Measurements from ENCODE around the gene ZFP62.
"Not testable (repeated sequence)": the region's sequence is repeated elsewhere in the genome, so short reads cannot be mapped to it uniquely, and the experiment has no call there.

The ZFP62 gene

DNA sequence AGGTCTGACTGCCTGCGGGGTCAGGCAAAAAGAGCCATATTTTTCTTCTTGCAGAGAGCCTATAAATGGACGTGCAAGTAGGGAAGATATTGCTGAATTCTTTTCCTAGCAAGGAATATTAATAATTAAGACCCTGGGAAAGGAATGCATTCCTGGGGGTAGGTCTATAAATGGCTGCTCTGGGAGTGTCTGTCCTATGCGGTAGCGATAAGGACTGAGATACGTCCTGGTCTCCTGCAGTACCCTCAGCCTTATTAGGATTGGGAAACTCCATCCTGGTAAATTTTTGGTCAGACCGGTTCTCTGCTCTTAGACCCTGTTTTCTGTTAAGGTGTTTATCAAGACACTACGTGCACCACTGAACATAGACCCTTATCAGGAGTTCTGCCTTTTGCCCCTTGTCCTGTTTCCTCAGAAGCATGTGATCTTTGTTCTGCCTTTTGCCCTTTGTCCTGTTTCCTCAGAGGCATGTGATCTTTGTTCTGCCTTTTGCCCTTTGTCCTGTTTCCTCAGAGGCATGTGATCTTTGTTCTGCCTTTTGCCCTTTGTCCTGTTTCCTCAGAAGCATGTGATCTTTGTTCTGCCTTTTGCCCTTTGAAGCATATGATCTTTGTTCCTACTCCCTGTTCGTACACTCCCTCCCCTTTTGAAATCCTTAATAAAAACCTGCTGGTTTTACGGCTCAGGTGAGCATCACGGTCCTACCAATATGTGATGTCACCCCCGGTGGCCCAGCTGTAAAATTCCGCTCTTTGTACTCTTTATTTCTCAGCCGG is 32.1 kb downstream of the ZFP62 start:
- DNase-seq = not testable (repeated sequence)

DNA sequence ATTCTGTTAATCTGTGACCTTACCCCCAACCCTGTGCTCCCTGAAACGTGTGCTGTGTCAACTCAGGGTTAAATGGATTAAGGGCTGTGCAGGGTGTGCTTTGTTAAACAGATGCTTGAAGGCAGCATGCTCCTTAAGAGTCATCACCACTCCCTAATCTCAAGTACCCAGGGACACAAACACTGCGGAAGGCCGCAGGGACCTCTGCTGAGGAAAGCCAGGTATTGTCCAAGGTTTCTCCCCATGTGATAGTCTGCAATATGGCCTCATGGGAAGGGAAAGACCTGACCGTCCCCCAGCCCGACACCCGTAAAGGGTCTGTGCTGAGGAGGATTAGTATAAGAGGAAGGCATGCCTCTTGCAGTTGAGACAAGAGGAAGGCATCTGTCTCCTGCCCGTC is 33.7 kb downstream of the ZFP62 start:
- DNase-seq = not testable (repeated sequence)

DNA sequence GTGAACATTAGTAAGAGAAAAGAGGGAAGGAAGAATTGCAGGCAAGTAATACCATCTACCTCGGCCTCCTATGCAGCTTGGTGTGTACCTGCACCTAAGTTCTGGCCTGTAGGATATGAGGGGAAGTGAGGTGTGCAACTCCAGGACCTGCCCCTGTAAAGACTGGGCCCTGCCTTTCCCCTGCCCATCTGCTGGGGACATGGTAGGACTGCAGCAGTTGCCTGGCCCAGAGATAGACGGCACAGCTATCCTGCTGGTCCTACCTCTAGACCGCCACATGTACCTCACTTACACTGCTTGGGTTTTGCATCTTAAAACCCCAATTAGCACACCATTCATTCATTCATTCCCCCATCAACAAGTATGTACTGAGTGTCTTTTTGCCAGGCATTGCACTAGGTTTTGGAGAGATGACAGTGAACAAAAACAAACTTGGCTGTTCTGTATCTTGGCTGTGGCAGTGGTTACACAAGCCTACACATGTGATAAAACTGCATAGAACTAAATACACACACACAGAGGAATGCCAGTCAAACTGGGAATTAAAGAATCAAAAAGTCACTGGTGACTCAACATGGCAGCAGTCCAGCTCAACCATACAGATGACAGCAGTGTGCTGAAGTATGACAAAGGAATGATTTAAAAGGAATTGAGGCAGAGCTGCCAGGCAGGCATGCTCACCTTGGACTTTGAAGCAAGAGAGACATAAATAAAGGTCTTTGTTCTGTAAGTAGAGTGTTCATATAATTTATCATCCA is 35.1 kb downstream of the ZFP62 start:
- no peak for DNase-seq

DNA sequence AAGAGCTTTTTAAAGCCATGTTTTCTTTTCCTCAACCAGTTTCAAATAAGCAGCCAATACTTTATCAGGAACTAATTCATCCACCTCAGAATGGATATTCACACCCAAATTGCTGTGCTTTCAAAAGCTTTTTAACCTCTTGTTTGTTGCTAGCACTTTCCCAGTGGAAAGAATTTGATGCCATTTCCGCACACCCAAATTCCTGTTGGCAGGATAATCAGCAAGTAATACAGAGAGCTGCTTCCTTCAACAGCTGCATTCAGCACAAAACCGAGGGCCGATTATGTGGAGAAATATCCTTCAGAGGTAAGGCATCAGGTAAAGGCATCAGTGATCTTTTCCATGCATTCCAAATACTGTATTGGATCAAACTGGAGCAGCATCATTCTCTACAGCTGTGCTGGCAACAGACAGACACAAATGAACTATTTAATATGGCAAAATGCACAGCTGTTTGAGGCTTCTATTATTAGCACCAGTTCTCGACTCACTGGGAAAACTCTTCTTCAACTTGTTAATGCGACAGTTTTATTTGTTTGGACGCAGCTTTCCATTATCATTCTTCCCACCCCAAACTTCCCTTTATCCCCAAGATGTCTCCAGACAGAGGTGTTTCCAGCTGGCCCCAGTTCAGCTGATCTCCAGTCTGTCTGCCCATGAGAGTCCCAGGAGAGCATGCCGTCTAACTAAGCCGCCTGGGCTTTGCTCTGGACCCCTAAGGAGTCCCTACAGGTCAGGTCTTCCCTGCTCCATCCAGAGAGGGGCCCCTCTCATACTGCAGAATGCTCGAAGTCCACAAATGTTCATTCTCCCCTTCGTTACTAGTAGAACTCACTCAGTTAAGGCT is 36.2 kb downstream of the ZFP62 start:
- DNase-seq = no peak

DNA sequence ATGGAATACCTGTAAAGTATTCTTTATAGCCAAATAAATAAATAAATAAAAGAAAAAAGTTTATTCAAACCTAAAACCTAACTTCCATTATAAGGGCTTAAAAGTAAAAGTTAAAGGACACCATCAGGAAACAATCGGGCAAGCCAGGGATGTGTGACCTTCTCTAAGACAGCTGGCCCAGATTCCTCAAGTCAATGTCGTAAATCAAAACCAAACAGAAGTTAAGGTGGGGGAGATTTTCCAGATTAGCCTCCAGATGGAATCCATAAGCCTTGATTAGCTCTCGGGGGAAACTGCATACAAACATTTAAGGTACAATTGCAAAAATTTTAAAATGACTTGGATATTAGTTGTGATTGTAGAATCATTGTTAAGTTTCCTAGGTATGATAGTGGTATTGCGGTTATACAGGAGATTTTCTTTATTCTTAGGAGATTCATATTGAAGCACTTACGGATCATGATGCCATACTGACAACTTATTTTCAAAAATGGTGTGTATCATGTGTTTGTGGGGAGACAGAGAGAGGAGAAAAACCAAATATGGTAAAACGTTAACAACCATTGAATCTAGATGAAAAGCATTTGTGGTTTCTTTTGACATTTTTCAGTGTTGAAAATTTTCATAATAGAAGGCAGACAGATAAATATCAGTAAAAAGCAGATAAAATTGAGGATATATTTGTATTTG is 37.0 kb downstream of the ZFP62 start:
- no peak for DNase-seq

DNA sequence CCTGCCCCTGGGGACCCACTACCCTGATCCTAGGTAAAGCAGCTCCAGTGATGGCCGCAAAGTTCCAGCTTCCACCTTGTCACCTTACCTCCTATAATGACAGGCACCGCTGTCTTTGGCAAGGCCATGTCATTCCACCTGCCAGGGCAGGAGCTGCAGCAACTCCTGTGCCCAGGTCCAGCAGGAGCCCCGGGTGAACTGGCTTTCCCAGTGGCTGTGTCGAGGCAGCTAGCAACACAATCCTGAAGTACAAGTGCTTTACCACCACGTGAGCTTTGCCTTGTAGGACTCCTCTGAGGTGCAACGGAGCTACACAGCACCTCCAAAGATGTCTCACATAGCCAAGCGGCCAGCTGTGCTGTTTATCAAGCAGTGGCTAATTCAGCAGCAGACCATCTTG is 37.7 kb downstream of the ZFP62 start:
- DNase-seq = no peak

DNA sequence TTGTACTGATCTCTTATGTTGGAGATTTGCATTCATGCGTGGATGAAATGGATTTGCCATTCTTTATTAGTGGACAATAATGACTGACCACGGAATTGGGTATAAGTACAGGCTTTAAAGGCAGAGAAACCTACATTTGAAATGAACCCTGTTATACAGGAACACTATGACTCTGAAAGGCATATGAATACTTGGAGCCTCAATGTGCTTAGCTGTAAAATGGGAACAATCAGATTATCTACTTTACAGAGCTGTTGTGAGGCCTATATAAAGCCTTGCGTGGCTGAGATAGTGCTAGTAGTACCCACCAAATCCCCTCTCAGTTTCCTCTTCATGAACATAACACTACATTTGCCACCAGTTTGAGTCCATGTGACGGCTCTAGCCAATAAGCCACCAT is 39.5 kb downstream of the ZFP62 start:
- DNase-seq = no peak

DNA sequence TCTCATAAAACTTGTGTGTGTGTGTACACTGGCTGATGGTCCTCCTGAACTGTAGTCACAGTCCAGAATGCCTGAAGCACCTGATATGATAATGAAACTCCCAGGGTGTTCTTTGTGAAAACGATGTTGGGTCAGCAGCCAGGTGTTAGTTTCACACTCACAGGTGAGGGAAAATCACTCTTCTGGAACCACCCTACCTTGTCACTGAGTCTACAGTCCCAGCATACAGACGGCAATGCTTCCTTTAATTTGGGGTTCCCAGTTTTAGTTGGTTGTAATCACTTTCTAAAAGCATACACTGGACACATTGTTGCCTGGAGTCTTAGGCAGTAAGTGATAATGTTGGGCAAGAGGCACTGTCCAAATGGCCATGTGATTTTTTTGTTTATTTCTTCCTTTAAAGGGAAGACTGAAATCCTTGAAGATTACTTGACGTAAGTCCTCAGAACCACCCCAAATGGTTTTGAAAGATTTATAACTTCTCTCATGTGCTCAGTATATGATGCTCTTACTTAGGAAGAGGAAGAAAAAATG is 40.2 kb downstream of the ZFP62 start:
- DNase-seq = no peak

DNA sequence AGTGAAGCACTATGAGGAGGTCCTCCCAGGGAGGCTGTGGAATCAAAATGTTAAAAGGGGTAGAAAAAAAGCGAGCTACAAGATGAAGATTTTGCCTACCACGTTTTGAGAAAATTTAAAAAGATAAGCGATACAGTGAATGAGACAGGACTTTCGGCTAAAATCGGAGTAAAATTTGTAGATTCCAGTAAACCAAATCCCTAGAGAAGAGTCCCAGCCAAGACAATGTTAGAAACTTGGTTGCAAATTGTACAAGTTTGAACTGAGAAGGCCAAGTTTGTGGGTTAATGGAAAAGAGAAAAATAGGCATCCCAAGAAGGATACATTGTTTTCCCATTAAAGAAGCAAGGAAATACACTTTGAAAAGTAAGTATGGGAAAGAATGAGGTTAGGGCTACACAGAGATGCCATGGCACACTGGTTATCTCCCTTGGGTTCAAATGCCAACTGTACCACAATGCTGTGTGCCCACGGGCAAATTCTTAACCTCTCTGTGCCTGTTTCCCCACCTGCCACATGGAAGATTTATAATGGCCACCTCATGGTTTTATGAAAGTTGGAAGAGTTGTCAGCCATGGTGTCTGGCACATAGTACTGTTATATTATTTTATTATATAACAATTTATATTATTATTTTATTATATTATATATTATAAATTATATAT is 42.3 kb downstream of the ZFP62 start:
- no peak for DNase-seq

DNA sequence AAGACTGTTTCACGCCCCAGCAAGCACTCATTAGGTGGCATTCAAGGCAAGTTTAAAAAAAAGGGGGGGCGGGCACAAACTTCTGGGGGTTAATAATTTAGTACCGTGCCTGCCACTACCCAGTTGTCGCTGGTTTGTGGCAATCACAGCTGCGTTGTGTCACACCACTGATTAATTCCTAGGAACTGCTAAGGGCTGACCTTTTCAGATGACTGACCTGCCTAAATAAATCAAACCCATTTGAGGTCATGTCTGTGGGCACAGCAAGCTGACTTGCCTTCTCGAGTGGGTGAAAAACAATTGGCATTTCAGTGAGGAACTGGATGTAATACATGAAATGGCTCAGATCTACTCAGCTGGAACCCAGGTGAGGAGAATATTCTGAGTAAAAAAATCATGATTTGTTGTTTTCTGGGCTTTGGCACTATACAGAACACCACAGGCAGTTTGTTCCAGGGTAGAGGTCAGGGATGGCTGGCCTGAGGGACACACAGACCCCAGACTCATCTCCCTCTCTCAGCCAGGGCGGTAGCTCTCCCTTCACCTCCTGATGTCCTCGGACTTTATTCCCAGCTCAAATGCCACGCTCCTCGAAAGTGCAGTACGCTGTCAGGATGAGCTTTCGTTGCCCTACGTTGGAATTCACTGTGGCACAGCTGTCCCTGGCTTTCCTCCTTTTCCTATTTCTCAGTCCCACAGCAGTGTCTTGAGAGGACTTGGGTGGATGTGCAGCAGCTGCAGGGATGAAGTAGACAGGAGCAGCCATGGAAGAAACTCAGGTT is 43.0 kb downstream of the ZFP62 start:
- no peak for DNase-seq

DNA sequence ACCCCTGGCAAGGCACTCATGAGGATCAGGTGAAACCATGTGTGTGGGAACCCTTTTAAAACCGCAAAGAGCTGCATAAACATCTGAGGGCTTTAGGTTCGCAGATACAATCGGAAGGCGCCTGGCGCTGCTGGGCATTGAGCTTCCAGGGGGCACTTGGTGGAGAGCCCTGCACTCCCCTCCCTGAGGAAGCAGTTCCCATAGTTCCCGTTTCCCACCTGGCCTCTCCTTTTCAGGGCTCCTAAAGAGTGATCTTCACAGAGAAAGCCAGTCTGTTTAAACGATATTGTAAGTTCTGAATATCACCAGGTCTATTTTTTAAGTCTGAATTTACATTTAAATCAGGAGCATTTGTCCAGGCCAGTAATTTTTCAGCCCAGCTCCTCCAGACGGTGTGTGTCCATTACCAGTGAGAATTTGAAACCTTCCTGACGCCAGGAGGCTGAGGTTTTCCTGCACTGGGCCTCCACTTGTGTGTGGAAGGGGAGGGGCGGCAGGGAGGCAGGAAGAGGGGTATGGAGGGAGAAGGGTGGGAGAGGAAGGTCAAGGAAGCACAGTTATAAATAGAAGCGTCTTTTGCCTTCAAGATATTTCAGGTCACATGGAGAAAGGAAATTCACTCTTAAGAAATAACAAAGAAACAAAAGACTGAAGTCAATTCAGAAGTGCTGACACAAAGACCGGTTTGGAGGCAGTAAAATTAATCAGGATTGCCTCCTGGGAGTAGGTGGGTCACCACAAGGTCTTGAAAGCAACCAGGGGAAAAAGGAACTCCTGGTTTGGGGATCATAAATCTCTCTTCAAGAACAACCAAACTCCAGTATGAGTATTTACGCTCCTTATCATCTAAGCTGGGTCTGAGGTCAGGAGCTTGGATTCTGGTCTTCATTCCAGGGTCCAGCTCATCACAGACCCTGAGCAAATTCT is 44.2 kb downstream of the ZFP62 start:
- peak; percentile 43 for DNase-seq

DNA sequence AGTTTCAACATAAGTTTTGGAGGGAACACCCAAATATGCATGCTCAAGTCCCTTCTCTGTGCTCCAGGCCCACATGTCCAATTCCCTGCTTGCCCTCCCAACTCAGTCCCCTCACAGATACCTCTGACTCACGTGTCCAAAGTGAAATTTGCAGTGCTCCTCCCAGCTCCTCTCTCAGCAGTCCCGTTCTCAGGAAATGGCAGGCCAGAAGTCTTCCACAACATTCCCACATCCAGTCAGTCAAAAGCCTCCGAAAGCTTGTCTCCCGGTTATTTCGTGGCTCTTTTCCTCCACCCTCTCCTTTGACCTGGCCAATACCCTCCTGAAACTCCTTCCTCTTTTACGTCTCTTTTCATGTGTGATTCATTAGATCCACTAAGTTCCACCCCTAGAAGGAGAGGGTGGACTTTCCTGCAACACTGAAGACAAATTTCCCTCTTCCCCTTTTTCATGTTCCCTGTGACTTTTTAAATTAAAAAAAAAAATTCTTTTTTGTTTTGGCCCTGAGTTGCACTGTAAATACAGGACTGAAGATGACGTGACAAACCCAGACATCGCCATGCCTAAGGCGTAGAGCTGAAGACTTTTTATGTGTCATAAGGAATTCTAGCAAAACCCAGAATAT is 45.7 kb downstream of the ZFP62 start:
- DNase-seq = no peak

DNA sequence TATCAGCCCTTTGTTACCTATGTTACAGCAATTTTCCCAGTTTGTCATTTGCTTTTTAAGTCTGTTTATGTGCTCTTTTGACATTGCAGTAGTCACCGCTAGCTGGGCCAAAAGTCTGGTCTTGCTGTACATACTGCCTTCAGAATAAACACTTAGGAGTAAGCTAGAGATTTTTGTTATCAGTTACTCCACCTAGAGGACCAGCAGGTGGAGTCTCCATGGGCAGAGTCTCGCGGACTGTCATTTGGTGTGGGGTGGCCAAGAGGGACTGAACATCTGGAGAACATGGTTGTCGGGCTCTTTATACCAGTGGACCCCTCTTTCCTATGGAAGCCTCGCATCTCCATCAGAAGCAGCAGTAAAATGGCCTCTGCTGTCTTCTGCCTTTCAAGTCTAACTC is 47.7 kb downstream of the ZFP62 start:
- no peak for DNase-seq

DNA sequence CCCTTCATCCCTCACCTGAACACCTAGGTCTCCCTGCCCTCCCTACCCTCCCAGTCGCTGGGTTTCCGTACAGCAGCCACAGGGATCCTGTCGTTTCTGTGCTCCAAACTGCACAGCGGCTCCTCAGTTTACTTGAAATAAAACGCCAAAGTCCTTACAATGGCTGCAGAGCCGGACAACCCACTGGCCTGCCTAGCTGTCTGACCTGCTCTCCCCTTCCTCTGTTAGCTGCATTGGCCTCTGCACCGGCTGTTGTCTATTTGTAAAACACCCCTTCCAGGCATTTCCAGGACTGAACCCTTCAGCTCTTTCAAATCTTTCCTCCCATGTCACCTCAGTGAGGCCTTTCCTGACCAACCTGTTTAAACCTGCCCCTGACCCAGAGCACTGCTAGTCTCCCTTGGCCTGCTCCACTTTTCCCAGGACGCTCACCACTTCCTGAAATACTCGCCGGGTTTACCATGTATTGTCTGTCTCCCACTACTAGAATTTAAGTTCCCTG is 49.4 kb downstream of the ZFP62 start:
- DNase-seq = no peak

DNA sequence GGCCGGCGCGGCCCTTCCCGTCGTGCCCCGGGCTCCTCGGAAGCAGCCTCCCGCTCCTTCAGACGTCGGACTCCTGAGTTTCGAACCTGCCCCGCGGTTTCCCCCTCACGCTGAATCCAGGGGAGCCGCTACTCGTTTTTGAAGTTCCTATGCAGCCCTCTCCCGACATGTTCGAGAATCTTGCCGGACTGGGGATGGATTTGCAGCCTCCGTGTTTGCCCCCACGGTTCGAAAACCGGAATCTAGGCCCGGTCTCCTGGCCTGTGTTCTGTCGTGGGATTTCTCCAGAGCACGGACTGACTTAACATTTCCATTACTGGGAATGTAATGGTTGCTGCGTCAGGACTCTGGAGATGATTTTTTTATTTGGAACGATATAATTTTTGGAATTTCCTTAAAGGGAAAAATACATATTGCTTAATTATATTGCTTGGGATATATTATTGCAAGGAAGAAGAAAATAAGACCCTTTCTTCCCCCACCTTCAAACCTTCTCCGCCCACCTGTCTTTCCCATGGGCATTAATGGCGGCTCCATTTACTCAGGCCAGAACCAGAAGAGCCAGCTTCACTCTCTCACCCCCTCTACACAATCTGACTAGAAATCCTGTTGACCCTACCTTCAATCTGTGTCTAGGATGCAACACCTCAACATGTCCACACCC is 50.0 kb downstream of the ZFP62 start:
- DNase-seq = peak; percentile 48

DNA sequence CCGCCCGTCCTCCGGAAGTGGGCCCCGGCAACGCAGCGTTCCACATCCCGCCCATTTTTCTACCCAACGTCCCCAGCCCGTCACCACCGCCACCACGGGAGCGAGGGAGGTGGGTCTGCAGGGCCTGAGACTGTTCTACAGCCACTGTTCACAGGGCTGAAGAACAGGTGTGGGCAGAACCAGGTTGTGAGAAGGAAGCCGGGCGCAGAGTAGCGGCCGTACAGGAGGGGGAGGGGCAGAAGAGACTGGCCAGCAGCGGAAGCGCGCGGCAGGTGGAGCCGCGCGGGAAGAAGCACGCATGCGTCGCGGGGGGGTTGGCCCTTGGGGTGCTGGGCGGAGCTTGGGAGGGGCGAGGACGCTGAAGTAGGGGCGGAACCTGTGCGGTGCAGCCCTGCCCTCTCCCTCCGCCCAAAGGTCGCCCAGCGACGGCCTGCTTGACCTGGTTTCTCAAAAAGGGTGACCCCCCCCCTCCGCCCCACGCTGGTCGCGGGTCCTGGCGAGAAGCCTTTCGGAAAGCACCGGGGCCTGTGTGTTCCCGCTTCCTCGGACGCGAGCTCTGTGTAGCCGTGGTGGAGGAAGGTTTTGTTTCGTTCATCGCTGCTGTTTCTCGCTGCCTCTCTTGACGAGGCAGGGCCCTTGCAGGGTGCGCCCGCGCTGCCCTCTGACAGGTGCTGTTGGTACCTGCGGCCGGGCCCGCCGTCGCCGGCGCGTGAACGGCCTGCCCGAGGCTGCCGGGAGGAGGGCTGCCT is 50.7 kb downstream of the ZFP62 start:
- DNase-seq = peak; percentile 92

DNA sequence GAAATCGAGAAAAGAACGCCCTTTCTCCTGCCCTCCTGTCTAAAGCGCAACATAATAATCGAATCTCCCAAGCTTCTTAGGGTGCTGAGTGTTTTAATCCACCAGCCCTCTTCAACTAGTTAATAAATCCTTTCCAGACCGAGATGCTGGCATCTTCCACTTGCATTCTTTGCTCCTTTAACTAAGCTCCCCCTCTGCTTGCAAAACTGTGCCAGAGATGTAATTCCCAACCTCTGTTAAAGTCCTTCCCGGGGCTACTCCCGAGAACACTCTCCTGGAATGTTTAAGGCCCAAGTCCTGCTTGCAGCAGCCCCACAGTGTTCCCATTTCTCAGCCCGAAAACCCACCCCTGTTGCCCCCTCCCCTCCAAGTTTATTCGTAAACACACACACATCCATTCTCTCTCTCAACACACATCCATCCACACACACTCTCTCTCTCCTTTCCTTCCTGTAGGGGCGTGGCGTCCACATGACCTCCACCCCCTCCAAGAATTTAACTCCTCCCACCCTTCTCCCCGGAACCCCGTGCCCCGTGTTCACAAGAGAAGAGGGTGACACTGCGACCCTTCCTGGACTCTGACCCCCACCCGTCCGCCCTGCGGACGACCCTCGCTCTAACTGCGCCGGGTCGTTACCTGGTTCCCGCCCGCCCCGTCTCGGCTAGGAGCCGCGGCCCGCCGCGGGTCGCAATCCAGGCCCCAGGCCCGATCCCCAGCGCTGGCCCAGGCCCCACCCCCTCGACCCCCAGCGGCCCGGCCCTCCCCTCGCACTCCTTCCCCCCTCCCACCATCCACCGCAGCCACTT is 51.5 kb downstream of the ZFP62 start:
- peak; percentile 79 for DNase-seq
